8988T (cell line): Measurements from ENCODE around the gene HTR3E.
"Not testable (repeated sequence)": the region's sequence is repeated elsewhere in the genome, so short reads cannot be mapped to it uniquely, and the experiment has no call there.

Experiments
- DNase-seq: peaks from one replicate; pipeline ENCODE4 v3.0.0; 2011

The HTR3E gene

DNA sequence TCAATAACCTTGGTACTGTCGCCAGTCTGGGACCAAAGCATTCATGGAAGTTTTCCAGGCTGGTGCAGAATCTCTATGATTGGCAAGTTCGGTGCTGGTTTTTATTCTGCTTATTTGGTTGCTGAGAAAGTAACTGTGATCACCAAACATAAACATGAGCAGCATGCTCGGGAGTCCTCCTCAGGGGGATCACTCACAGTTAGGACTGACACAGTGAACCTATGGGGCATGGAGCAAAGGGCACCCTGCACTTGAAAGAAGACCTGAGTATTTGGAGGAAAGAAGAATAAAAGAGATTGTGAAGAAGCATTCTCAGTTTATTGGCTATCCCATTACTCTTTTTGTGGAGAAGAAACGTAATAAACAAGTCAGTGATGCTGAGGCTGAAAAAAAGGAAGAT, 19.2 kb downstream of the HTR3E start:
- DNase-seq, result no peak

DNA sequence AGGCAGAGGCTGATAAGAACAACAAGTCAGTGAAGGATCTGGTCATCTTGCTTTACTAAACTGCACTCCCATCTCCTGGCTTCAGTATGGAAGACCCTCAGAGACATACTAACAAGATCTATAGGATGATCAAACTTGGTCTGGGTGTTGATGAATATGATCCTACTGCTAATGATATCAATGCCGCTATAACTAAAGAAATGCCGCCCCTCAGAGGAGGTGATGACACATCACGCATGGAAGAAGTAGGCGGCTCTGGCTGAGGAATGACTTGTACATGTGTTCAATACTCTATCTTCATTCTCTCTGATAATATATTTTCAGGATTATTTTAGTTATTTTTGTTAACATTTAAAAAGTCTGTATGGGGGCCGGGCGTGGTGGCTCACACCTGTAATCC, 20.8 kb downstream of the HTR3E start:
- no peak for DNase-seq

DNA sequence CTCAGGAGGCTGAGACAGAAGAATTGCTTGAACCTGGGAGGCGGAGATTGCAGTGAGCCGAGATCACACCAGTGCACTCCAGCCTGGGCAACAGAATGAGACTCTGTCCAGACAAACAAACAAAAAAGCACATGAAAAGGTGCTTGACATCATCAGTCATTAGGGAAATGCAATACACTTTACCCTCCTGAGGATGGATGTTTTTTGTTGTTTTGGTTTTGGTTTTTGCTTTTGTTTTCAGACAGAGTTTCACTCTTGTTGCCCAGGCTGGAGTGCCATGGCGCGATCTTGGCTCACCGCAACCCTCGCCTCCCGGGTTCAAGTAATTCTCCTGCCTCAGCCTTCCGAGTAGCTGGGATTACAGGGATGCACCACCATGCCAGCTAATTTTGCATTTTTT, 24.2 kb downstream of the HTR3E start:
- not testable (repeated sequence) for DNase-seq

DNA sequence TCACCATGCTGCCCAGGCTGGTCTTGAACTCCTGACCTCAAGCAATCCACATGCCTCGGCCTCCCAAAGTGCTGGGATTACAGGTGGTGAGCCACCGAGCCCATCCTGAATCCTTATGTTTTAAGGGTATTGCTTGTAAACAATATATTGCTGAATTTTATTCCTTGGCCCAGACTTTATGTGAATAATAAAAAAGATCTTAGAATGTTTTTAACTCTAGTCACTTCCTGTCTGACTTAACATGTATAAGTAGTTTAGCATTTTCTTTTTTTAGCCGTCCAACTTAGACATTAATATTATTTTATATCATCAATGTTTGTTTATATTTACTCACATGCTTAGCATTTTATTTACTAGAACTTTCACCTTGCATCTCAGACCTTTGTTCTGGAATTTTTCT, 29.1 kb downstream of the HTR3E start:
- DNase-seq, result no peak

DNA sequence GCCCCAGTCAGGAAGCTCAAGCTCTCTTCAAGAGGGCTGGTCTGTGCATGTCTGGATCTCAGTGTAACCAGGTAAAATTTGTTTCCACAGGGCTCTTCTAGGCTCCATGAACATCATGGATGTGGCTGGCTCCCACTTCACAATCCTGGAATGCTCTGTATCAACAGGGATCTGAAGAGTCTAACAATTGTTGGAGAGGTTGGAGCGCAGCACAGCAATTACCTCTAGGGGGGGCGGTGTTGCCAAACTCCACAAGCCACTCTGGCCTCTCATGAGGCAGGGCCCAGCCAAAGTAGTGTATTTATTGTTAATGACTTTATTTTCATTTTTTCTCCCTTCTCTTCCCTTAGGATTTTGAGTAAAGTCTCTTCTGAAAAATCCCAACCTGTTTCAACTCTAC, 32.1 kb downstream of the HTR3E start:
- peak; percentile 39 for DNase-seq

DNA sequence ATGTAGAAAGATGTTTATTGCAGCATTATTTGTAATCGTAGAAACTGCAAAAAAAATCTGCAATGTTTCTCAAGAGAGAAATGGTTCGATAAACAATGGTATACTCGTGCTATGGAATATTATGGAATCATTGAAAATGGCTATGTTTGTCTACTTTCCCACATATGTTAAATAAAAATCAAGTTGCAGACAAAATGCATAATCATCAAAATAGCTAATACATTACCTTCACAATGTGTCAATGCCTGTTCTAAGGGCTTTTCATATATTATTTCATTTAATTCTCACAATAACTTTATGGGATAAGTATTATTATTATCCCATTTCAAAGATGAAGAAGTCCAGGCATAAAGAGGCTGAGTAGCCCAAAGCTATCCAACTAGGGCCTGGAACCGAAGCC, 36.1 kb downstream of the HTR3E start:
- DNase-seq, result no peak

DNA sequence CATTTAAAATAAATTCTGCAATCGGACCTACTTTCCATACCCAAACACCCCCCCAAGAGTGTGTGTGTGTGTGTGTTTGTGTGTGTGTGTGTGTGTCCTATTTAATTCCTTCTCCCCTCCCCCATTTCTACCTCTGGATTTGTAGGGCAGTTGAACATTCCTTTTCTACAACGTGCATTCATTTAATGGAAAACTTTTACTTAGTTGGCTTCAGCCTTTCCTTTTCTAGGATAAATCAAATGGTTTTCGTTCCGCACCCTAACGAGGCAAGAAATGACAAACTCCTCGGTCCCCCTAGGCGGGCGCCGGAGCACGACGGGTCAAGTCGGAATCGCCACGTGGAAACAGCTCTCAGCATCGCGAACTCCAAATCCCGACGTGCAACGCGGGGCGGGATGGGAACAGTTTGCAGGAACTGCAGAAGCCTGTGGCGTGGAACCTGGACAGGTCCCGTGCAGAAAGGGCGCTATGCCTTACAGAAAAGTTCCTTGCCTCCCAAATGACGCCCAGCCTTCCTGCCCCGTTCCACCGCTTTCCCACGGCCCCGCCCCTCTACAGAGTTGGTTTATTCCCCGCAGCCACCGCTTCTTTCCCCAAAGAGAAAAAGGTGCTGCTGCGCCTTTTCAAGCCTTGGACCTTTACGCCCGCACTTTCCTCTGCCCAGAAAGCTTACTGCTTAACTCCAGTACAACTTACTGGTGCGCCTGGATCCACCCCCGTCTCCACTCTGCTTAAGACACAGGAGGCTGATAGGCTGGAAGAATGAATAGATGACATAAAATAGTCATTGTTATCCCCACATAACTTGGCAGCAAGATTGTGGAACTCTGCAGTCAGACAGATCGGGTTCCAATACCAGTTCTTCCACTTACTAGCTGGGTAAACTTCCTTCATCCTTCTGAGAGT, 37.2 kb downstream of the HTR3E start:
- DNase-seq, result no peak

DNA sequence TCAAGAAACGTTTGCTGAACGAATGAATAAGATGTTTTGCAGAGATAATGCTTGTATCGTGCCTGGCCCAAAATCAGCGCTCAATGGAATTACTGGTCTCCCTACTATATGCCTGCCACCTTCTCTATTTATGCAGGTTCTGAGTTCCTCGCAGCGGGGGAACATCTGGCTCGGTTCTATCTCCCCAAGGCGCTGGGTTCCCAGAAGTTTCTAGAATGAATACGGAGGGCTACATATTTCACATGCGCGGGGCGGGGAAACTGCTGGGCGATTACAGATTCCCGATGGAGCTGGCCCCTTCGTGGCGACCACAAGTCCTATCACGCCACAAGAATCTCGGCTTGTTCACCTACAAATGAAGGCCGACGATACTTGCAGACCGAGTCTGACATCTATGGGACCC, 37.9 kb downstream of the HTR3E start:
- no peak for DNase-seq

DNA sequence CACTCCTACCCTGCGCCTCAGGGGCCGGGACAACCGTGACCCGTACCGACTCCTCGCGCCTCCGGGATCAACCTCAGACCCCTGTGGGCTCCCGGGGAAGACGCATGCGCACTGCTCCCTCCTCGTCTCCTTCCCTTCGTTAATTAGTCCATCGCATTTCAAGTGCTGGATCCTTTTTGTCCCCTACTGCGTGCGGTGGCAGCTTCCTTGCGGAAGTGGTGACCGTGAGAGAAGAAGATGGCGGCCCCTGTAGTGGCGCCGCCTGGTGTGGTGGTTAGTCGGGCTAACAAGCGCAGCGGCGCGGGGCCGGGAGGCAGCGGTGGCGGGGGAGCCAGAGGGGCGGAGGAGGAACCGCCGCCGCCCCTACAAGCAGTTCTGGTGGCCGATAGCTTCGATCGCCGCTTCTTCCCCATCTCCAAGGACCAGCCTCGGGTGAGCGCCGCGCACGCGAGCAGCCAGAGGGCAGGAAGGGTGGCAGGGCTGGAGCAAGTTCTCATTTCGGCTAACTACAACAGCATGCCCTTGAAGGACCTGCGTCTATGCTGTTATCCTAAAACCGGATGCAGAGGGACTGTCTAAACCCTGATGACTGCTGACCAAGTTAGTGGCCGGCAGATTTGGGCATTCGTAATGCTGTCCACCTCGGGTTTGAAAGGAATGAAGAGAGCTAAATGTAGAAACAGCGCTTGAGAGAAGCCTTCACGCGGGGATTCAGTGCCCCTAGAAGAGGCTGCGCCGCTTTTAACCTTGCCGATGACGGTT, 38.5 kb downstream of the HTR3E start, which contains the start of gene EIF2B5:
TSS of gene EIF2B5 (plus strand) at position 210 of the 762 bp plus-strand sequence. CDS start at position 238, 28 bp downstream.
- DNase-seq, result peak; percentile 52

DNA sequence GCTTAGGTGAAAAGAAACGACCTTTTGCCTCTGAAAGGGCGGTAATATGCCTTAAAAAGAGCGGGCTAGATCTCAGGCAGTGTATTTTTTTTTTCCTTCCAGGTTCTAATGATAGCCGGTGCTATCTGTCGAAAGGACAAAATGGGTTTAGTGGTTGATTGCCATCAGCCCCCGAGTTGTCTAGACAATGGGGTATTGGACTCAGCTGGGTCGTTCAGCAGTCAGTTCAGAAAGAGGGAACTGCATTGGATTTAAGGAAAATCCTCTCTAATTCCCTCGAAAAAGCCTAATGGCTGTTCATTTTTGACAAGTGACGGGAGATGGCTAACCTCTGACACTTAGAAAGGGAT, 39.0 kb downstream of the HTR3E start:
- DNase-seq, result no peak

DNA sequence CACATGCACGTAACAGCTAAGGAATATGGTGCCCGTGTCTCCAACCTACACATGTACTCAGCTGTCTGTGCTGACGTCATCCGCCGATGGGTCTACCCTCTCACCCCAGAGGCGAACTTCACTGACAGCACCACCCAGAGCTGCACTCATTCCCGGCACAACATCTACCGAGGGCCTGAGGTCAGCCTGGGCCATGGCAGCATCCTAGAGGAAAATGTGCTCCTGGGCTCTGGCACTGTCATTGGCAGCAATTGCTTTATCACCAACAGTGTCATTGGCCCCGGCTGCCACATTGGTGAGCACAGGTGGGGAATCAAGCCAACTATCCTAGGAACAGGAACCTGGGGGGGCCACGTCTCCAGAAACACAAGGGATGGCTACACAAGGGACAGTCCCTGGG, 43.6 kb downstream of the HTR3E start:
- no peak for DNase-seq

DNA sequence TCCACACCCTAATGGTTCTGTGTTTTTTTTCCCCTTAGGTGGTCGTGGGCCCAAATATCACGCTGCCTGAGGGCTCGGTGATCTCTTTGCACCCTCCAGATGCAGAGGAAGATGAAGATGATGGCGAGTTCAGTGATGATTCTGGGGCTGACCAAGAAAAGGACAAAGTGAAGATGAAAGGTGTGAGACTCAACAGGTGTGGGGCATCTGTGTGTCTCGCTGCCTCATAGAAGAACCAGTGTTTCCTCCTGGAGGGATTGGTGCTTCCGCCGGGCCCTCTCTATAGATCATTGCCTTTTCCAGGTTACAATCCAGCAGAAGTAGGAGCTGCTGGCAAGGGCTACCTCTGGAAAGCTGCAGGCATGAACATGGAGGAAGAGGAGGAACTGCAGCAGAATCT, 45.3 kb downstream of the HTR3E start:
- no peak for DNase-seq

DNA sequence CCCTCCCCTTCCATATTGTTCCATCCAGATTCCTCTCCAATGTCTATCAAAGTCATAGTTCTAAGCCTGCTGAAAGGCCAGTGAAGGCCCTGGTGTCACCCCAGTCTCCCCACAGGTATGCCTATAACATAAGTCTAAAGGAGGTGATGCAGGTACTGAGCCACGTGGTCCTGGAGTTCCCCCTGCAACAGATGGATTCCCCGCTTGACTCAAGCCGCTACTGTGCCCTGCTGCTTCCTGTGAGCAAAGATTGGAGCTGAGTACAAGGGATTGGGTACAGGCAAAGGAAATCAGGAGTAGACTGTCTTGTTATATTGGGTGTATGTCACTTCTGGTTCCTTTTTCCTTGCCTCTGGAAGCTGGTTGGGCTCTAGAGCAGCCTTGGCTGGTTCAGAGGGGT, 46.5 kb downstream of the HTR3E start:
- DNase-seq, result no peak

DNA sequence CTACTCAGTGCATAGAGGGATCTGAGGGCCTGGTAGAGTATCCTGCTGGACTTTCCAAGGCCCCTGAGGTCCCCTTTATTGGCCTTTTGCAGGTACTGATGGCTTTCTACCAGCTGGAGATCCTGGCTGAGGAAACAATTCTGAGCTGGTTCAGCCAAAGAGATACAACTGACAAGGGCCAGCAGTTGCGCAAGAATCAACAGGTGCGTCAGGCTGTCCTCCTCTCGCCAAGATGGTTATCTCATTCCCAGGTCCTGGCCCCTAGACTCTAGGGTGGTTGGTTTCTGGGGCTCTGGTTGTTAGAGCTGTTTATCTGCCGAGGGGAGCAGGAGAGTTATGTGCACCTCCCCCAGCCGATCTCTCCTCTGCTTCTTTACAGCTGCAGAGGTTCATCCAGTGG, 47.6 kb downstream of the HTR3E start:
- no peak for DNase-seq

DNA sequence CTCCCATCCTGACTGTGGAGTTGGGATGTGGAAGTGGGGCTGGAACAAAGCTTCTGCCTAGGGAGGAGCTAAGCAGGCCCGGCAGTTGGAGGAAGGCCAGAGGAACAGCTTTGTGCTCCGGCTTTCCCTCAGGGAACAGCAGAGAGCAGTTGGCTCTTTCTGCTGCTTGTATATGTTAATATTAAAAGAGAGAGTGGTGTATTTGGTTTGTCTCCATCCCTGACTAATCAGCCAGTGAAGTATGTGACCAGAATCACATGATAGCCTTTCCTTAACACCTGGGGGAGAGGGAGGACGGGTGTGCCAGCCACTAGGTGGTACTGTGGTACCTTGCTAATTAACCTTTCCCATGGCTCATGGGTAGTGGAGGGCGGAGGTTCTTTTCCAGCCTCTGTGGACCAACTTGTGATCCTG, 48.3 kb downstream of the HTR3E start:
- DNase-seq, result peak; percentile 76

DNA sequence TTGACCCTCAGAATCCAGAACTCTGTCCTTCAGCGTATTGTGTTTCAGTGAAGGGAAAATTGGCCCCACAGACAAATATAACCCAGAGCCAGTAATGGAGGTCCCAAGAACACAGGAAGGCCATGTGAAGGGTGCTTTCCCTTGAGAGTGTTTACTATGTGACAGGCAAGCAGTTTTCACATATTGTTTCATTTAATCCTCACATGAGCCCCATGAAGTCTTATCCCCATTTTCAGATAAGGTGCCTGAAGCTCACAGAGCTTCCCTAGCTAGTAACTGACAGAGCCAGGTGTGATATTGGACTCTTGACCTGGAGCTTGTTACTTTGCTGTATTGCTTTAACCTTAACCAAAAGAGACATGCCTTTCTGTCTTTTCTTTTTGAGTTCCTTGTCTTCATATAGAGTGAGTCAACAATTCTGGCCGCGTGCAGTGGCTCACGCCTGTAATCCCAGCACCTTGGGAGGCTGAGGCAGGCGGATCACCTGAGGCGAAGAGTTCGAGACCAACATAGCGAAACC, 48.9 kb downstream of the HTR3E start:
- DNase-seq, result no peak

DNA sequence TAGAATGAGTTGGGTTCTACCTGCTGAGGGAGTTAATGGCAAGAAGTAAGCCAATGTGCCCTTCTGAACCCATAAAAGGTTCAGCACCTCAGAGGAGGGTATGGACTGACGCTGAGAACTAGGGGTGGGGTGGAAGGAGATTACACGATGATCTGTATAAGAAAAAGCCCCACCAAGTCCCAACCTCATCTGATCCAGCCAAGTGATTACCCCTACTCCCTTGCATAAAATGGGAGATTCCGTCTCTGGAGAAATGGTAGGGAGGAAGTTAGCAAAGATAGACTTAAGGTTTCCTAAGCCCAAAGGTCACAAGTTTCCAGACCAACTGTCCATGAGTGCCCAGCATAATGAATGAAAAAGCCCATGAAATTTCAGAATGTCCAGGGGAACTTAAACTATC, 51.2 kb downstream of the HTR3E start:
- DNase-seq, result no peak

DNA sequence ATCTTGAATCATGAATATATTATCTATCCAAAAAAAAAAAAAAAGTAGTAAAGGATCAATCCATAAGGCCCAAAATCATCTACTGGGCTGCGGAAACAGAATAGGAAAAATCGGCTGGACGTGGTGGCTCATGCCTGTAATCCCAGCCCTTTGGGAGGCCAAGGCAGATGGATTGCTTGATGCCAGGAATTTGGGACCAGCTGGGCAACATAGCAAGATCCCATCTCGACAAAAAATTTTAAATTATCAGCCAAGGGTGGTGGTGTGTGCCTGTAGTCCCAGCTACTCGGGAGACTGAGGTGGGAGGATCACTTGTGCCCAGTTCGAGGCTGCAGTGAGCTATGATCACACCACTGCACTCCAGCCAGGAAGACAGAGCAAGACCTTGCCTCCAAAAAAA, 52.3 kb downstream of the HTR3E start:
- DNase-seq, result no peak

DNA sequence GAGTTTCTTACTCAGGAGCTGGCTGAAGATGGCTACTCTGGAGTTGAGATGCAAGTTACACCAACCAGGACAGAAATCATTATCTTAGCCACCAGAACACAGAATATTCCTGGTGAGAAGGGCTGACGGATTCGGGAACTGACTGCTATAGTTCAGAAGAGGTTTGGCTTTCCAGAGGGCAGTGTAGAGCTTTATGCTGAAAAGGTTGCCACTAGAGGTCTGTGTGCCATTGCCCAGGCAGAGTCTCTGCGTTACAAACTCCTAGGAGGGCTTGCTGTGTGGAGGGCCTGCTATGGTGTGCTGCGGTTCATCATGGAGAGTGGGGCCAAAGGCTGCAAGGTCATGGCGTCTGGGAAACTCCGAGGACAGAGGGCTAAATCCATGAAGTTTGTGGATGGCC, 52.9 kb downstream of the HTR3E start:
- not testable (repeated sequence) for DNase-seq

DNA sequence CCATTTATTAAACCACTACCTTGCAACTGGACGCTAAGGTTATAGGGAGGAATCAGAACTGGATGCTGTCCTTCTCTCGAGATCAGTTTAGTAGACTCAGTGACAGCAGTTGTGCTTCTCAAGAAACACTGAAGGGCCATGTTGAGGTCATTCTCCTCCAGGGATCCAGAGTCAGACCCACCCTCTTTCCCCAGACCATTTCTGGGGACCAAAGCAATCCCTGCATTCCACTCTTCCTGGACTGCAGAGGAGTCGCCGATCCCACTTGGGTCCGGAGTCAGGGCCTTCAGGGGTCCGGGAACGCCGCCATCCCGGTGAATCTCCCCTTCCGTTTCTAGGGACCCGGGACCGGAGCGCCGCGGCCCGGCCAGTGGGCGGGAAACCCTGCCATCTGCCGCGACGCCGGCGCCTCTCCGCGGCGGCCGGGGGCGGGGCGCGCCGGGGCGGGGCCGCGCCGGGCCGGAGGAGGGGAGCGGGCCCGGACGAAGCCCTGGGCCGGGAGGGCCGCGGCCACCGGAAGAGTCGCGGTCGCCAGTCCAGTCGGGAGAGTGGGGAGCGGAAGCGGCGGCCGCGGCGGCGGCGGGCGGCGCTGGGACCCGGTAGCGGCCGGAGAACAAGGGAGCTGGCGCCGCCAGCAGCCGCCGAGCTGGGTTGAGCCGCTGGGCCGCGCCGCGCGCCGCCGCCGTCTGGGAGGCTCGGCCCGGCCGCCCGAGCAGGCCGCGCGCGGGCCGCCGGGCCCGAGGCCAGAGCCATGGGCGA, 58.2 kb downstream of the HTR3E start, which contains the start of gene DVL3:
TSS of gene DVL3 (plus strand) at position 493 of the 759 bp plus-strand sequence. CDS start at position 752, 259 bp downstream.
- peak; percentile 92 for DNase-seq

DNA sequence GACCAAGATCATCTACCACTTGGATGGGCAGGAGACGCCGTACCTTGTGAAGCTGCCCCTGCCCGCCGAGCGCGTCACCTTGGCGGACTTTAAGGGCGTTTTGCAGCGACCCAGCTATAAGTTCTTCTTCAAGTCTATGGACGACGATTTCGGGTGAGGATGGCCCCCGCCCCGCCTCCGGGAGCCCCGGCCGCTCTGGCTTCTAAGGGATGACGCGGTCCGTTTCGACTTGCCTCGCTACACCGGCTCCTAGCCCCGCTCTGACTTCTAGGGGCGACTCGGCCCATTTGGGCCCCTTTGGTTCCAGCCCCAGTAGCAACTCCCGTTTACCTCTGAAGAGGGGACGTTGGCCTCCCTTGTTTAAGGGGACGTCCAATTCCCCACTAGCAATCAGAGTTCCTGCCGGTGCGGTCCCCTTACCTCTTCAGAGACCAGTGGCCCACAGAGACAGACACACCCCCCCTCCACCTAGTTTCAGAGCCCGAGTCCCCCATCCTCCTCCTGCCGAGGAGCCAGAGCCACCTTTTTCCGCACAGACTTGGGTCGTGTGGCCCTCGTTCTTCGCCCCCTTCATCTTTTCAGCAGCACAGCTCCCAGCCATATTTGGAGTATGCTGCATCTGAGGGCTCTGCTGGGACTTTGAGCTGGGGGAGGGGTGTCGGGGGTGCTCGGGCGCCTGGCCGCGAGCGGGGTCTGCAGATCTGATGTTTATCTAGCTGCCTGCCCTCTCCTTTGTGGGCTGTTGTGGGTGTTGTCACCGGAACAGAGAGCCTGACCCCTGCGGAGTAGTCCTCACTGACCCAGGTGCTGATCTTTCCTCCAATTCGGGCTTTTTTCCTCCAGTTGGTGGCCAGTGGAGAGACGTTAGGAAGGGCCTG, 59.0 kb downstream of the HTR3E start:
- DNase-seq, result peak; percentile 58

DNA sequence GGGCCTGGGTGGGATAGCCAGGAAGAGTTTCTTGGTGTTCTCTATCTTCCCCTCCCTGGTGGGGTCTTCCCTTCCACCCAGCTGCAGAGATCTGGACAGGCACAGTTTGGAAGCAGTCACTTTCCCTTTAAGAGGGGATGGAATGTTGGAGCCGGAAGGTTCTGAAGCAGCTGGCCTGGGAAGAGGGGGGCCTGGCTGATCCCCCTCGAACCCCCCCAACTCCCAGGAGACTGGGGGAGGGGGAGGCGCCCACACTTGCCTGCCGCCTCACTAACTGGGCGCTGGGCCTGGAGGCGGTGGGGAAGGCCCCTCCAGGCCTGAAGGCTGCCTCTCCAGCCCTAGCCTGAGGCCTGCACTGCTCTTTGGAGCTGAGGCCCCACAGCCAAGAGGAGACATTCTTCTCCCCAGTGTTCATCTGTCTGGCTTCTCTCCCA, 59.7 kb downstream of the HTR3E start:
- DNase-seq, result peak; percentile 49
